Vagina (tissue), 2 donors: Measurements from ENCODE around the gene LRRC42.

ENCODE experiments used
- CTCF ChIP-seq, 3 experiments: fragments of 450-650 bp in 2 of 3; fragments of 200-600 bp in 1 of 3; sonication (generic) in 1 of 3; IDR thresholded peaks; one replicate each; pipeline ENCODE4 v1.5.1; 2017 to 2019; ENCODE audit warnings: antibody characterized with exemption in 3 of 3, mild to moderate bottlenecking in 2 of 3, moderate library complexity in 2 of 3
- POLR2A ChIP-seq, 2 donors: fragments of 450-650 bp; IDR thresholded peaks; one replicate each; pipeline ENCODE4 v1.6.1; 2017; ENCODE audit warnings: antibody characterized with exemption in 2 of 2, mild to moderate bottlenecking in 2 of 2, moderate library complexity in 2 of 2
- POLR2AphosphoS5 ChIP-seq, 2 donors: sonication (generic); formaldehyde crosslinking; IDR thresholded peaks; one replicate each; pipeline ENCODE4 v1.9.0; 2017; ENCODE audit warnings: antibody characterized with exemption in 2 of 2, mild to moderate bottlenecking in 2 of 2, low read depth in 1 of 2; ENCODE audit not compliant: insufficient read depth in 1 of 2

- no peak for TF ChIP-seq CTCF (IDR thresholded peaks at IDR 0.05)
- TF ChIP-seq POLR2A (IDR thresholded peaks at IDR 0.05), result no peak
- TF ChIP-seq POLR2AphosphoS5 (IDR thresholded peaks at IDR 0.05; ENCODE audit: insufficient read depth in 1 of 2, low read depth in 1 of 2), result no peak
Measured at GRCh38 chr1:53918343-53918742, 27.8 kb upstream of the LRRC42 start.
